Smooth muscle cell of the brain vasculature (primary cell): Measurements from ENCODE around the gene BCKDK.
"Not testable (repeated sequence)": the region's sequence is repeated elsewhere in the genome, so short reads cannot be mapped to it uniquely, and the experiment has no call there.

ENCODE experiments used
- DNase-seq: peaks from one replicate; pipeline ENCODE4 v3.0.0-alpha.2; 2012; ENCODE audit warnings: low read depth, low spot score

The BCKDK gene

DNA sequence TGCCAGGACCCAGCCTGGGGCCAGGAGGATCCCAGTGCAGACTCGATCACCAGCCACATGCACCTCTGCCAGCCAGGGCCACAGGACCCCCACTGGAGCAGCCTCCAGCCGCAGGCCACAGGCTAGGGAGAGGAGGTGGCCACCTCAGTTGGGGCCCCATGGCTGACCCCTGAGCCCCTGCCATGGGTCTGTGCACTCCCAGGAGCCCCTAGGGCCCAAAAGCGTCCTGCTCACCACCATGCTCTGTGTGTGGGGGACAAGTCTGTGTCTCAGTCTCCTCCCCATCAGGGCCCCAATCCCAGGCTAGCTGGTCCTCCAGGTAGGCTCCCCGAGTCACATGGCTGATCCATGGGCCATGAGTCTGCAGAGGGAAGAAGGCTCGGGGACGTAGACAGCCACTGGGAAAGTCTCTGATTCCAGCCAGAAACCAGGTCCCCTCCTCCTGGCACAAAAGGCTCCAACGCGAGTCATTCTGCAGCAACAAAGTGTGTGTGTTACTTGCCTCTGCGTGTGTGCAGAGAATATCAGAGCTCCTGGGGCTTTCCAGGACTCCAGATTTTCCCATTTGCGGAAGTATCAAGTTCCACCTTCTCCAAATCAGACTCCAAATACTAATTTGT, 33.4 kb downstream of the BCKDK start:
- no peak for DNase-seq

DNA sequence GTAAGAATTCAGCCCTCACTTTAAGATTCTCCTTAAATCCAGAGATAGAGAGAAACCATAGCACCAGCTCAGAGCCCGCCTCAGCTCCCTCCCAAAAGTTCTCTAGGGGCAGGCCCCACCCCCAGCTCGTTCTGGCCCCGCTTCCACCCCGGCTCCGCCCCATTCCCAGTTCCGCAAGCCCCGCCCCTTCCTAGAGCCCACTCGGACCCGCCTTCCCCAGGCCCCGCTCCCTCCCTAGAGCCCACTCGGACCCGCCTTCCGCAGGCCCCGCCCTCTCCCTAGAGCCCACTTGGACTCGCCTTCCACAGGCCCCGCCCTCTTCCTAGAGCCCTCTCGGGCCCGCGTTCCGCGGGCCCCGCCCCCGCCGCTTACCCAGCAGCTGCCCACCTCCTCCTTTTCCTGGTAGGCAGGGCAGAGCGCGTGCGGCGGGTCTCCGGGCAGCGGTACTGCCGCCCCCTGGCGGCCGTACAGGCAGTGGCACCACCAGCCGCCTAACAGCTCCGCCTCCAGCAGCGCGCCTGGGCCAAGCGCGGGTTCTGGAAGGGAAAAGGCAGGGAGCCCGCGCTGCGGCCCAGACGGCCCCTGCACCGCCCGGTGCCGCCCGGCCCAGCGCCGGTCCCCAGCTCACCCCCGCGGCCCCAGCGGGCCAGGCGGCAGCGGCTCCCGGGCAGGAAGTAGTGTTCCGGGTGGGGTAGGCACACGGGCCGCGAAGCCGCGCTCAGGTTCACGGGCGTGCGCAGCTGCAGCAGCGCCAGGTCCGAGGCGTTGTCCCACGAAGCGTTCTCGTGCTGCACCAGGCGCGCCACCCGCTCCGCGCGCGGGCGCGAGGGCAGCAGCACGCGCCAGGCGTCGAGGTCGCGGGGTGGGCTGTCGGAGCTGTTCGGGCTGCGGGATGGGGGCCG, 34.2 kb downstream of the BCKDK start:
- peak; percentile 97 for DNase-seq

DNA sequence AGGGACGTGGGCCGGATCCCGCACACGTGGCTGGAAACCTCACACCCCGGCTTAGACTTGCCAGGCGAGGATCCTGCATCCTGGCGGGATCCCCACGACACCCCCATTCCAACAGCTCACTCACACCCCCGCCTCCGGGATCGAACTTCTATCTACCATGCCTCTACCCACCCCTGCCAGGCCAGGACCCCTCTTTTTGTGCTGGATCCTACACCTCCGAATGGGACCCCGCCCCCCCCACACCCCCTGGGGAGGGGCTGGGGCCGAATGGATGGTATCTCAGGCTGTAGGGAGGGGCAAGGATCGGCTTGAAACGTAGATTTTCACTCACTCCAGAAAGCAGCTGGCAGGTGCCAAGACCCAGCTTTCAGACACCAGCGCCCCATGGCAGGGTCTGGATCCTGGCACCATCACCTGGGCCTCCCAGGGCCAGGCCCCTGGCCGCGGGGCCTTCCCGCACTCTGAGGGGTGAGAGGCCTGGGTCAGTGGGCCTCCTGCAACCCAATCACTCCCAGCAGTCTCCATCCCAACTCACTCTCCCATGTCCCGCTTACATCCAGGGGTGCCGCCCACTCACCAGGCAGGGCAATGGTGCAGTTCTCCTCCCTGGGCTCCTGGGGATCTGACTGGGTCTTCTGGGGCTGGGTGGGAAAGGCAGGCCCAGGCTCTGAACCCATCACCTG, 35.0 kb downstream of the BCKDK start:
- DNase-seq, result no peak

DNA sequence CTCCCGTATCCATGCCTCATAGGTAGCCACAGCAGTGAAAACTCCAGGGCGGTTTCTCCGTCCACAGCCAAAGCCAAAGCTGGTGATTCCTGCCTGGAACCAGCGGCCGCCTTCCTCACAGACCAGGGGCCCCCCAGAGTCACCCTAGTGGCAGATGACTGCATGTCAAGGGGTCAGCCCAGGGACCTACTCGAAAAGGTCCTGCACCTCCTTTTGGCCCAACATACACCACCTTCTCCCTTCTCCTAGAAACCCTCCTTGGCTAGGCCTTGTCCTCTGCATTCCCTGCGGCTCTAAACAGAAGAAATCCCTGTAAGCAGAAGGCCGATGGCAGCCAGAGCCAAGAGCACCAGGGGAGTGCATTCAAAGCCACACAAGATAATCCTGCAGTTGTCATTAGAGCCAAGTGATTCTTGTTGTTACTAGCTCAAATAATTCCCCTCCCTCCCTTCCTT, 35.5 kb downstream of the BCKDK start:
- no peak for DNase-seq

DNA sequence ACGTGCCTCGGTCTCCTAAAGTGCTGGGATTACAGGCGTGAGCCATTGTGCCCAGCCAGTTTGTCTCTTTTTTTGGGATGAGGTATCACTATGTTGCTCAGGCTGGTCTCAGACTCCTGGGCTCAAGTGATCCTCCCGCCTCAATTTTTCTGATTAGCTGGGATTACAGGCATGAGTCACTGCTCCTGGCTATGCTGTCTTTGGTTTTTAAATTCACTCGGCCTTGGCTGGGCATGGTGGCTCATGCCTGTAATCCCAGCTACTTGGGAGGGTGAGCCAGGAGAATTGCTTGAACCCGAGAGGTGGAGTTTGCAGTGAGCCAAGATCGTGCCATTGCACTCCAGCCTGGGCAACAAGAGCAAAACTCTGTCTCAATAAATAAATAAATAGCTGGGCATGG, 36.2 kb downstream of the BCKDK start:
- not testable (repeated sequence) for DNase-seq

GRCh38 chr16:31145398-31145990, 37.3 kb downstream of the BCKDK start:
- no peak for DNase-seq

- DNase-seq, result no peak
These were observed 39.4 kb downstream of the BCKDK start for GRCh38 chr16:31147574-31147973.

DNA sequence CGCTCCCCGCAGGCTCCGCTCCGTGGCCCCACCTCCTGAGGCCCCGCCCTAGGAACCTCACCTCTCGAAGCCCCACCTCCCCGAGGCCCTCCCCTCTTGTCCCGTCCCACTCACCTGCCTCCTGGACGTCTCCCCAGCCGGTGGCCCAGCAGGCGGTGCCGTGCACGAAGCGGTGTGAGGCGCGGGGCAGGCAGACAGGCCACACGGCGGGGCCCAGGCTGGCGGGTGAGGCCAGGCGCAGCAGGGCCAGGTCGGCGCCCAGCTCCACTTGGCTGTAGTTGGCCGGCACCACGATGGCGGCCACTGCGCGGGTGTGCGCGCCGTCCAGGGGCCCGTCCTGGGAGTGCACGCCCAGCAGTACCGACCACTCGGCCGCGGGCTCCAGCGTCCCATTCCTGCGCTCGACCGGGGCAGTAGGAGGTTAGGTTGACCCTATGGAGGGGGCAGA, 40.1 kb downstream of the BCKDK start:
- DNase-seq, result no peak

- DNase-seq, result no peak
These were observed 40.7 kb downstream of the BCKDK start for GRCh38 chr16:31148896-31149295.

GRCh38 chr16:31149332-31149731, 41.1 kb downstream of the BCKDK start:
- no peak for DNase-seq

GRCh38 chr16:31149894-31150890, 42.0 kb downstream of the BCKDK start, which contains the start of gene PRSS36:
TSS of gene PRSS36 (minus strand) at chr16:31150066. CDS start at chr16:31150035, 31 bp downstream.
- DNase-seq, result no peak

DNA sequence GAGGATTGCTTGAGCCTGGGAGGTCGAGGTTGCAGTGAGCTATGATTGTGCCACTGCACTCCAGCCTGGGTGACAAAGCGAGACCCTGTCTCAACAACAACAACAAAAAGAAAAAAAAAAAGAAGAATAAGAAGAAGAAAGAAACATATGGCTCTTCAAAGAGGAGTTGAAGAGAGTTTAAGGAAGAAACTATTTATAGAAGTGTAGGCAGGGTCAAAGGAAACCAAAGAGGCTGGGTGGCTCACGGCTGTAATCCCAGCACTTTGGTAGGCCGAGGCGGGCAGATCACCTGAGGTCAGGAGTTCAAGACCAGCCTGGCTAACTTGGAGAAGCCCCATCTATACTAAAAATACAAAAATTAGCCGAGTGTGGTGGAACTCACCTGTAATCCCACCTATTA, 42.8 kb downstream of the BCKDK start:
- DNase-seq, result not testable (repeated sequence)

DNA sequence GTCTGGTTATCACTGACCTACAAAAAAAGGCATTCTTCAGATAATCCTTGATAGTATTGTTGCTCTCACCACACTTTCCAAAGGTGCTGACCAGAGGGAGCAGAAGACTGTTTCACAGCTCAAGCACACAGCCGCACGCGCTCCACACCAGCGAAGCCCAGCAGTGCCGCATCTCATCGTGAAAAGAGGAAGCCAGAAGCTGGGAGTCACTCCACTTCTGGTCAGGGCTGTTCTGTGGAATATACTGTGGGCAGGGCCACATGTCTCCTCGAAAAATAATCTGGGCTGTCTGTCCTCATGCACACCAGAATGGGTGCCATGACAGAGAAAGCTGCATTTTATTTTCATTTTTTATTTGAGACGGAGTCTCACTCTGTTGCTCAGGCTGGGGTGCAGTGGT, 49.0 kb downstream of the BCKDK start:
- no peak for DNase-seq
